HepG2 (cell line): Measurements from ENCODE around the gene ZNF217. TPM values are rescaled to one million over a fixed set of nuclear protein-coding genes. Genes with fewer than 3 reads are reported as not detected.

Source experiments
- ATM ChIP-seq: fragments of 450-650 bp; IDR thresholded peaks from 2 replicates; pipeline ENCODE4 v1.7.1; 2017; ENCODE audit warnings: mild to moderate bottlenecking, borderline replicate concordance
- CREB1 ChIP-seq, 2 experiments: fragments of 450-650 bp in 1 of 2; IDR thresholded peaks; 2 replicates each; pipeline ENCODE4 v1.6.1; 2016 to 2017; ENCODE audit warnings: control low read depth in 1 of 2, mild to moderate bottlenecking in 1 of 2, missing compliant biosample characterization in 1 of 2, missing genetic modification characterization in 1 of 2
- FOXK2 ChIP-seq: fragments of 450-650 bp; IDR thresholded peaks from 2 replicates; pipeline ENCODE4 v1.6.1; 2016
- FOXP1 ChIP-seq, 2 experiments: fragments of 450-650 bp in 1 of 2; IDR thresholded peaks; 2 replicates each; pipeline ENCODE4 v1.6.1; 2017 to 2018; ENCODE audit warnings: antibody characterized with exemption in 1 of 2
- HNRNPL ChIP-seq: fragments of 200-400 bp; formaldehyde crosslinking; IDR thresholded peaks from 2 replicates; pipeline ENCODE4 v1.6.1; 2017; ENCODE audit warnings: mild to moderate bottlenecking, low read depth, low read length
- IKZF4 ChIP-seq: sonication (generic); formaldehyde crosslinking; IDR thresholded peaks from 2 replicates; pipeline ENCODE4 v1.5.1; 2020; ENCODE audit warnings: borderline replicate concordance, mild to moderate bottlenecking, low read depth, missing genetic modification reagents; ENCODE audit errors: not compliant biosample characterization
- MYC ChIP-seq: sonication (generic); formaldehyde crosslinking; IDR thresholded peaks from 2 replicates; pipeline ENCODE4 v1.9.0; 2021; ENCODE audit warnings: missing genetic modification reagents, borderline replicate concordance
- PHF5A ChIP-seq: IDR thresholded peaks from one replicate; pipeline ENCODE4 v1.6.1; 2018; ENCODE audit warnings: low read depth, missing genetic modification reagents; ENCODE audit not compliant: unreplicated experiment
- PHF8 ChIP-seq: sonication (generic); formaldehyde crosslinking; IDR thresholded peaks from 2 replicates; pipeline ENCODE4 v1.5.0; 2020; ENCODE audit warnings: missing genetic modification reagents
- SIN3A ChIP-seq: IDR thresholded peaks from 2 replicates; pipeline ENCODE4 v1.6.1; 2011; ENCODE audit warnings: low read depth, mild to moderate bottlenecking, control low read depth, low read length, borderline replicate concordance
- SNAPC2 ChIP-seq: sonication (generic); formaldehyde crosslinking; IDR thresholded peaks from 2 replicates; pipeline ENCODE4 v1.8.1; 2022; ENCODE audit warnings: mild to moderate bottlenecking, missing genetic modification reagents
- XRCC5 ChIP-seq: fragments of 200-400 bp; formaldehyde crosslinking; optimal IDR thresholded peaks from 2 replicates; pipeline ENCODE3; 2017; ENCODE audit warnings: mild to moderate bottlenecking, low read length
- YEATS2 ChIP-seq: sonication (generic); formaldehyde crosslinking; IDR thresholded peaks from 2 replicates; pipeline ENCODE4 v1.4.0; 2020; ENCODE audit warnings: missing genetic modification reagents, borderline replicate concordance
- YY1 ChIP-seq: IDR thresholded peaks from 2 replicates; pipeline ENCODE4 v1.6.1; 2011; ENCODE audit warnings: low read length, low read depth, moderate library complexity, mild to moderate bottlenecking; ENCODE audit not compliant: insufficient read depth, insufficient replicate concordance
- ZBTB20 ChIP-seq: sonication (generic); formaldehyde crosslinking; IDR thresholded peaks from 2 replicates; pipeline ENCODE4 v1.8.1; 2023; ENCODE audit warnings: missing genetic modification reagents, low read depth, mild to moderate bottlenecking, borderline replicate concordance
- ZFP37 ChIP-seq: sonication (generic); formaldehyde crosslinking; IDR thresholded peaks from 2 replicates; pipeline ENCODE4 v1.4.0; 2020; ENCODE audit warnings: missing genetic modification reagents, borderline replicate concordance
- ZNF234 ChIP-seq: sonication (generic); formaldehyde crosslinking; conservative IDR thresholded peaks from 2 replicates; pipeline ENCODE4 v1.5.1; 2020; ENCODE audit warnings: mild to moderate bottlenecking, missing genetic modification reagents
- ZNF44 ChIP-seq: sonication (generic); formaldehyde crosslinking; IDR thresholded peaks from 2 replicates; pipeline ENCODE4 v1.5.1; 2020; ENCODE audit warnings: mild to moderate bottlenecking, missing genetic modification reagents
- ZNF441 ChIP-seq: sonication (generic); formaldehyde crosslinking; IDR thresholded peaks from 2 replicates; pipeline ENCODE4 v1.7.0; 2021; ENCODE audit warnings: missing genetic modification reagents, borderline replicate concordance
- ZNF501 ChIP-seq: sonication (generic); formaldehyde crosslinking; IDR thresholded peaks from 2 replicates; pipeline ENCODE4 v1.5.1; 2020; ENCODE audit warnings: mild to moderate bottlenecking, moderate library complexity, missing genetic modification reagents
- ZNF567 ChIP-seq: sonication (generic); formaldehyde crosslinking; IDR thresholded peaks from 2 replicates; pipeline ENCODE4 v1.8.1; 2023; ENCODE audit warnings: mild to moderate bottlenecking, missing genetic modification reagents, borderline replicate concordance
- polyA plus RNA-seq, 8 experiments: library from polyadenylated mRNA; depleted of rRNA in 3 of 8; stranded (reverse) in 7 of 8; unstranded in 1 of 8; fragments of >200 nt; fragmentation: Illumina TruSeq in 4 of 8; extraction: Trizol in 4 of 8; gene quantifications; 2 replicates each; pipeline versions ENCODE4 v1.2.1 to v1.2.3, GENCODE V29; 2011 to 2016; ENCODE audit warnings: low read depth in 4 of 8, missing spikeins in 1 of 8, mixed read lengths in 1 of 8; ENCODE audit not compliant: insufficient read depth in 1 of 8
- total RNA-seq, 5 experiments: library from RNA; depleted of rRNA; stranded (reverse); fragments of >200 nt; fragmentation: Illumina TruSeq; extraction: Trizol; gene quantifications; 2 replicates each; pipeline ENCODE4 v1.2.3, GENCODE V29; 2016; ENCODE audit warnings: low read depth in 1 of 5
- TF ChIP-seq, protein P1 (sequence below): IDR thresholded peaks from 2 replicates; pipeline ENCODE4 v1.6.1; 2012; ENCODE audit warnings: inconsistent platforms
- TF ChIP-seq, protein P2 (sequence below): sonication (generic); formaldehyde crosslinking; IDR thresholded peaks from 2 replicates; pipeline ENCODE4 v1.9.0; 2022; ENCODE audit warnings: missing genetic modification reagents, mild to moderate bottlenecking, borderline replicate concordance
- TF ChIP-seq, protein P3 (sequence below): sonication (generic); formaldehyde crosslinking; IDR thresholded peaks from 2 replicates; pipeline ENCODE4 v1.4.0; 2020; ENCODE audit warnings: mild to moderate bottlenecking, missing genetic modification reagents
- TF ChIP-seq, protein P4 (sequence below): sonication (generic); formaldehyde crosslinking; conservative IDR thresholded peaks from 2 replicates; pipeline ENCODE4 v1.8.0; 2022; ENCODE audit warnings: mild to moderate bottlenecking, moderate library complexity, missing genetic modification reagents

ZNF217 gene
- total and polyA plus RNA-seq, 2 of the 13 experiments (the other 11 are each of a cell fraction or from before 2014, with no cell fraction given), result 22.3 to 29.8 TPM

DNA sequence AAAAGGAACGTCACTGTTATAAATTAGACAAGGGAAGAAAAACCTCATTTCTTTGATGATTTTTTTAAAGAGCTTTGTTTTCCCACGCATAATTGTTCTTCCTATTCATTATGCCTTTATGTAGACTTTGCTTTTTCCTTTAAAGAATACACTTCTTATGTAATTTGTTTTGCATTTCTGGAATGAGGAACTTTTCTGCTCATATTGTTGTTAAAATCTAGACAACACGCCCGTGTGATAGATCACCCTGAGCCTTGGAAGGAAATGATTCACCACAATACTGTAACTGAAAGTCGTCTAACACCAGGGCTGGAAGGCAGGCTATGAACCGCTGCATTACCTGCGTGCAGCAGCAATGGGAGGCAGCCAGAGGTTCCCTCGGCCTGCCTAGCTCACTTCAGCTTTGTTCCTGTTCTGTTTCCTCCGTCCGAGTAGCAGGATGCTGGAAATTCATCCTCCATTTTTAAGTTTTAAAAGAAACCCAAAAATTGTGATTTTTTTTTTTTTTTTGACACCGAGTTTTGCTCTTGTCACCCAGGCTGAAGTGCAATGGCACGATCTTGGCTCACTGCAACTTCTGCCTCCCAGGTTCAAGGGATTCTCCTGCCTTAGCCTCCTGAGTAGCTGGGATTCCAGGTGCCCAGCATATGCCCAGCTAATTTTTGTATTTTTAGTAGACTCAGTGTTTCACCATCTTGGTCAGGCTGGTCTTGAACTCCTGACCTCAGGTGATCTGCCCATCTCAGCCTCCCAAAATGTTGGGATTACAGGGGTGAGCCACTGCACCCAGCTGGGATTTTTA is 49.6 kb upstream of the ZNF217 start (continued):
- TF ChIP-seq ZNF567, result 0 out of 2 replicates have a peak, but pooled peaks have one; percentile 52
- TF ChIP-seq ZNF44, result 0 out of 2 replicates have a peak, but pooled peaks have one; percentile 59
- TF ChIP-seq ZBTB20, result 0 out of 2 replicates have a peak, but pooled peaks have one; percentile 14
- TF ChIP-seq, protein P1, sequence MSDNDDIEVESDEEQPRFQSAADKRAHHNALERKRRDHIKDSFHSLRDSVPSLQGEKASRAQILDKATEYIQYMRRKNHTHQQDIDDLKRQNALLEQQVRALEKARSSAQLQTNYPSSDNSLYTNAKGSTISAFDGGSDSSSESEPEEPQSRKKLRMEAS, result 0 out of 2 replicates have a peak, but pooled peaks have one; percentile 38
- no peak for TF ChIP-seq HNRNPL
- 0 out of 2 replicates have a peak, but pooled peaks have one; percentile 6 for TF ChIP-seq ZNF441 (CRISPR knock-in tag)
- 0 out of 2 replicates have a peak, but pooled peaks have one; percentile 53 for TF ChIP-seq ZFP37 (CRISPR knock-in tag)
- TF ChIP-seq FOXK2, result no peak
- TF ChIP-seq XRCC5, result peak; percentile 4
- TF ChIP-seq IKZF4 (CRISPR knock-in tag), result peak; percentile 8
- peak; percentile 34; the same call in 1 of the 2 replicates for TF ChIP-seq PHF8
- TF ChIP-seq, protein P2, sequence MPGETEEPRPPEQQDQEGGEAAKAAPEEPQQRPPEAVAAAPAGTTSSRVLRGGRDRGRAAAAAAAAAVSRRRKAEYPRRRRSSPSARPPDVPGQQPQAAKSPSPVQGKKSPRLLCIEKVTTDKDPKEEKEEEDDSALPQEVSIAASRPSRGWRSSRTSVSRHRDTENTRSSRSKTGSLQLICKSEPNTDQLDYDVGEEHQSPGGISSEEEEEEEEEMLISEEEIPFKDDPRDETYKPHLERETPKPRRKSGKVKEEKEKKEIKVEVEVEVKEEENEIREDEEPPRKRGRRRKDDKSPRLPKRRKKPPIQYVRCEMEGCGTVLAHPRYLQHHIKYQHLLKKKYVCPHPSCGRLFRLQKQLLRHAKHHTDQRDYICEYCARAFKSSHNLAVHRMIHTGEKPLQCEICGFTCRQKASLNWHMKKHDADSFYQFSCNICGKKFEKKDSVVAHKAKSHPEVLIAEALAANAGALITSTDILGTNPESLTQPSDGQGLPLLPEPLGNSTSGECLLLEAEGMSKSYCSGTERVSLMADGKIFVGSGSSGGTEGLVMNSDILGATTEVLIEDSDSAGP (CRISPR knock-in tag), result peak; percentile 15; the same call in 1 of the 2 replicates
- TF ChIP-seq CREB1 (IDR thresholded peaks at IDR 0.05), result no peak
- peak; percentile 73 for TF ChIP-seq CREB1 (CRISPR knock-in tag; IDR thresholded peaks at IDR 0.05)
- TF ChIP-seq ZNF234, result no peak
- 0 out of 2 replicates have a peak, but pooled peaks have one; percentile 5 for TF ChIP-seq ZNF501 (CRISPR knock-in tag)
- TF ChIP-seq MYC, result peak; percentile 60; the same call in 1 of the 2 replicates
- TF ChIP-seq, protein P3, sequence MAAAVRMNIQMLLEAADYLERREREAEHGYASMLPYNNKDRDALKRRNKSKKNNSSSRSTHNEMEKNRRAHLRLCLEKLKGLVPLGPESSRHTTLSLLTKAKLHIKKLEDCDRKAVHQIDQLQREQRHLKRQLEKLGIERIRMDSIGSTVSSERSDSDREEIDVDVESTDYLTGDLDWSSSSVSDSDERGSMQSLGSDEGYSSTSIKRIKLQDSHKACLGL (CRISPR knock-in tag), result no peak
- peak; percentile 50 for TF ChIP-seq YY1
- TF ChIP-seq, protein P4, sequence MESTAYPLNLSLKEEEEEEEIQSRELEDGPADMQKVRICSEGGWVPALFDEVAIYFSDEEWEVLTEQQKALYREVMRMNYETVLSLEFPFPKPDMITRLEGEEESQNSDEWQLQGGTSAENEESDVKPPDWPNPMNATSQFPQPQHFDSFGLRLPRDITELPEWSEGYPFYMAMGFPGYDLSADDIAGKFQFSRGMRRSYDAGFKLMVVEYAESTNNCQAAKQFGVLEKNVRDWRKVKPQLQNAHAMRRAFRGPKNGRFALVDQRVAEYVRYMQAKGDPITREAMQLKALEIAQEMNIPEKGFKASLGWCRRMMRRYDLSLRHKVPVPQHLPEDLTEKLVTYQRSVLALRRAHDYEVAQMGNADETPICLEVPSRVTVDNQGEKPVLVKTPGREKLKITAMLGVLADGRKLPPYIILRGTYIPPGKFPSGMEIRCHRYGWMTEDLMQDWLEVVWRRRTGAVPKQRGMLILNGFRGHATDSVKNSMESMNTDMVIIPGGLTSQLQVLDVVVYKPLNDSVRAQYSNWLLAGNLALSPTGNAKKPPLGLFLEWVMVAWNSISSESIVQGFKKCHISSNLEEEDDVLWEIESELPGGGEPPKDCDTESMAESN (CRISPR knock-in tag), result 0 out of 2 replicates have a peak, but pooled peaks have one; percentile 42
- no peak for TF ChIP-seq FOXP1 (IDR thresholded peaks at IDR 0.05)
- peak; percentile 11; the same call in 1 of the 2 replicates for TF ChIP-seq FOXP1 (CRISPR knock-in tag; IDR thresholded peaks at IDR 0.05)
- 0 out of 2 replicates have a peak, but pooled peaks have one; percentile 14 for TF ChIP-seq YEATS2
- peak; percentile 90; the same call in 1 of the 2 replicates for TF ChIP-seq SNAPC2 (CRISPR knock-in tag)
- no peak for TF ChIP-seq ATM
- peak; percentile 17 for TF ChIP-seq PHF5A (CRISPR knock-in tag)
- TF ChIP-seq SIN3A, result peak; percentile 4; the same call in 1 of the 2 replicates
